GM12874 (cell line): ENCODE data around the gene PPP1R14C.

Experiments used
- CTCF ChIP-seq: IDR thresholded peaks from 2 replicates; pipeline ENCODE4 v1.5.1; 2011; ENCODE audit warnings: low read depth, mild to moderate bottlenecking, control low read depth, low read length, moderate library complexity; ENCODE audit not compliant: insufficient read depth

PPP1R14C gene

GRCh38 chr6:150204705-150205472 lies 62.0 kb downstream of the PPP1R14C start:
- TF ChIP-seq CTCF = no peak

- no peak for TF ChIP-seq CTCF
Observed at GRCh38 chr6:150207931-150208570, 65.2 kb downstream of the PPP1R14C start.

- TF ChIP-seq CTCF = no peak
Observed at GRCh38 chr6:150208611-150209352, 65.9 kb downstream of the PPP1R14C start.

- no peak for TF ChIP-seq CTCF
Observed at GRCh38 chr6:150209415-150209814, 66.6 kb downstream of the PPP1R14C start.

GRCh38 chr6:150211700-150212511 lies 69.1 kb downstream of the PPP1R14C start:
- TF ChIP-seq CTCF = no peak

GRCh38 chr6:150212778-150213177 lies 69.9 kb downstream of the PPP1R14C start:
- no peak for TF ChIP-seq CTCF
